Measurements from ENCODE around the gene ADSL.

DNA sequence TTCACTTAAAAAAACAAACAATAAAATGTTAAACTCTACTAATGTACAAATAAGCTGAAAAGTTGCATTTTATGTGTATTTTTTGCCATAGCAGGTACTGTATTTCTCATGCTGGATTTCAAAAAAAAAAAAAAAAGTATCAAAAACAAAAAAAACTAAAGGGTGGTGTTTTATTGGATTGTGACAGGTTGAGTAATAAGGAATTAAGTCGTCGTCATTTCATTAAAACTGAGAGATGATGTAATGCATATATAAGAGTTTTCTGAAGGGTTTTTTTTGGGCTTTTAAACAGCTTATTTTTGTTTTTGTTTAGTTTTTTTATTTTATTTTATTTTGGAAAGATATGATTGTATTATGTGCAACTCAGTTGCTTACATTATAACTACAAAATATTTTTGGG is 10.9 kb upstream of the ADSL start:
- TF ChIP-seq, protein P1, sequence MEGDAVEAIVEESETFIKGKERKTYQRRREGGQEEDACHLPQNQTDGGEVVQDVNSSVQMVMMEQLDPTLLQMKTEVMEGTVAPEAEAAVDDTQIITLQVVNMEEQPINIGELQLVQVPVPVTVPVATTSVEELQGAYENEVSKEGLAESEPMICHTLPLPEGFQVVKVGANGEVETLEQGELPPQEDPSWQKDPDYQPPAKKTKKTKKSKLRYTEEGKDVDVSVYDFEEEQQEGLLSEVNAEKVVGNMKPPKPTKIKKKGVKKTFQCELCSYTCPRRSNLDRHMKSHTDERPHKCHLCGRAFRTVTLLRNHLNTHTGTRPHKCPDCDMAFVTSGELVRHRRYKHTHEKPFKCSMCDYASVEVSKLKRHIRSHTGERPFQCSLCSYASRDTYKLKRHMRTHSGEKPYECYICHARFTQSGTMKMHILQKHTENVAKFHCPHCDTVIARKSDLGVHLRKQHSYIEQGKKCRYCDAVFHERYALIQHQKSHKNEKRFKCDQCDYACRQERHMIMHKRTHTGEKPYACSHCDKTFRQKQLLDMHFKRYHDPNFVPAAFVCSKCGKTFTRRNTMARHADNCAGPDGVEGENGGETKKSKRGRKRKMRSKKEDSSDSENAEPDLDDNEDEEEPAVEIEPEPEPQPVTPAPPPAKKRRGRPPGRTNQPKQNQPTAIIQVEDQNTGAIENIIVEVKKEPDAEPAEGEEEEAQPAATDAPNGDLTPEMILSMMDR (IDR thresholded peaks at IDR 0.05; ENCODE audit: insufficient read depth, low read depth, low read length) = no peak
- no peak for TF ChIP-seq EZH2 (IDR thresholded peaks at IDR 0.05; ENCODE audit: insufficient read depth, low read length)

Data from astrocyte (in vitro differentiated cells and primary cell).